CD4-positive, alpha-beta T cell treated with Interleukin-15 for 1 hour (primary cell): ENCODE data around the gene OR2AG1.
"Not testable (repeated sequence)": the region's sequence is repeated elsewhere in the genome, so short reads cannot be mapped to it uniquely, and the experiment has no call there.

Experiments used
- DNase-seq: peaks from one replicate; pipeline ENCODE4 v3.0.0-alpha.2; 2020

Gene OR2AG1

DNA sequence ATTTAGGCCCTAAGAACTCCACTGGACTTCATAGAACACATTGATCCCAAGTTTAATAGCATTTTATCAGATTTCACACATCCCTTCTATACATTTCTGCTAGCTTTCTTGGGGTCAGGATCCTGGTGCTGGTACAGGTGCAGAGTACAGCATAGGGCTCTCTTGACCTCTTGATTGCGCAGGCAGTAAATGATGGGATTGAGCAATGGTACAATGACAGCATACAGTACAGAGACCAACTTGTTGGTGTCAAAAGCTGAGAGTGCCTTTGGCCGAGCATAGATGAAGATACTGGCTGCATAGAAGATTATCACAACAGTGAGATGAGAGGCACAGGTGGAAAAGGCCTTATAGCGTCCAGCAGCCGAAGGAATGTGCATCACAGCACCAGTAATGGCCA is 11.8 kb downstream of the OR2AG1 start:
- no peak for DNase-seq

DNA sequence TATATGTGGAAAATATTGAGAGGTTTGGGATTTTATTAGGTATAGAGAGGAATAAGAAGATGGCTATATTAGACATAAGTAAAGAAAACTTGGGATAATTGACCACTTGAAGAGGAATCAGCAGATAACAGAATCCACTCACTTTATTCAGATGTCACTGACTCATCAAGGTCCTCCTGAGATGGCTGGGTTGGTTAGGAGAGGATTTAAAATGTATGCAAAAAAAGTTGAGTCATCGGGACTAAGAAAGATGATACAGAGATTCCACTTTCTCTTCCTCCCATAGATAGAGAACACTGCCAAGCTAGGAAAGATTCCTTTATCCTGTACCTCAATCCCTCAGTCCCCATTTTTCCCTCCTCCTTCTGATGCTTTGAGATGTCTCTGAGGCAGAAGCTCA is 16.6 kb downstream of the OR2AG1 start, which contains the start of gene OR6A2:
OR6A2 (minus strand) TSS at position 288 of the 400 bp plus-strand sequence. CDS start 3,981 bp downstream, outside the sequence.
- no peak for DNase-seq

DNA sequence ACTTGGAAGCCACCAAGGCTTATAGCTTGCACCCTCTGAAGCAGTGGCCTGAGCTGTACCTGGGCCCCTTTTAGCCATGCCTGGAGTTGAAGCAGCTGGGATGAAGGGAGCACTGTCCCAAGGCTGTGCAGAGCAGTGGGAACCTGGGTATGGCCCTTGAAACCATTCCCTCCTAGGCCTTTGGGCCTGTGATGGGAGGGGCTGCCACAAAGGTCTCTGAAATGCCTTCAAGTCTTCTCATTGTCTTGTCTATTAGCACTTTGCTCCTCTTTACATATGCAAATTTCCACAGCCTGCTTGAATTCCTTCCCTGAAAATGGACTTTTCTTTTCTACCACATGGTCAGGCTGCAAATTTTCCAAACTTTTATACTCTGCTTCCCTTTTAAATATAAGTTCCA is 18.3 kb downstream of the OR2AG1 start:
- not testable (repeated sequence) for DNase-seq

DNA sequence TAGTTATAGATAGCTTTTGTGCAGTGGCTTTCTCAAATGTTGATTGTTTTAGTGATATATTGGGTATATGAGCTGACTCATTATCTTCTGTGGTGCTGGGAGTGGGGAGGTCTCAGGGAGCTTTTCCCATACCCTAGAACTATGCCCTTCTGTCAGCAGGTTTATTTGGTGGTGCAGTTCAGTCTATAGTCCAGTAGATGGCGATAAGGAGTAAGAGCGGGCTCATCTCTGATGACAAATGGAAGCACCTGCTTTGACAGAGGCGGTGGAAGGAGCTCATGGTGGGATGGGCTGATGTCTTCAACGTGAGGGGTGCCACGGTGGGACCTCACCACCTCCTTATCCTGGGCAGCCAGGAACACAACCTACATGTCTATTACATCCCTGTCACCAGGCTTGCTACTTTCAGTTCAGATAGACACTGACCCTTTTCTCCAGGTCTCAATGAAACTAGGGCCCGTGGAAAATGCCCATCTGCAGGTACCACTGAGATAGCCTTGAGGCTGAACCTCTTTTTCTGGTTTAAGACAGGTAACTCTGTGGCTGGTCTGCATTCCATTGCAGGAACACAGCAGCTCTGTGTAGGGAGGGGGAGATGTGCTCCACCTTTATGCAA is 29.7 kb downstream of the OR2AG1 start:
- DNase-seq, result peak; percentile 21

DNA sequence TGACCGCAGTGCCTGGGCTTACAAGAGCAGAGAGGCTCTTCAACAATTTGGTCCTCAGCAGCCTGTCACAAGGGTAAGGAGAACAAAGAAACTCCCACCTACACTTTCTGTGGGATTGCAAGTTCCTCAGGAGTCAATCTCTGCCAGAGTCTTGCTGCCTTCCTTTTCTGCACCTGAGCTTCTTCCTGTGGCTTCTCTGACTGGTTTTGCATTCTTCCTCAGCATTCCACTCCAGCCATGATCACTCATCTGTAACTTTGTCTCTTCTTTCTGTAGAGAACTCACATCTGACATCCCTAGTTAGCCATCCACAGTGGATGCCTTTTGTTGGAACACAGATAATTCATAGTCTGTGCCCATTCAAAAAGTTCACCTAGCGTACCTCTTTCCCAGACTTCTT is 30.8 kb downstream of the OR2AG1 start:
- no peak for DNase-seq

DNA sequence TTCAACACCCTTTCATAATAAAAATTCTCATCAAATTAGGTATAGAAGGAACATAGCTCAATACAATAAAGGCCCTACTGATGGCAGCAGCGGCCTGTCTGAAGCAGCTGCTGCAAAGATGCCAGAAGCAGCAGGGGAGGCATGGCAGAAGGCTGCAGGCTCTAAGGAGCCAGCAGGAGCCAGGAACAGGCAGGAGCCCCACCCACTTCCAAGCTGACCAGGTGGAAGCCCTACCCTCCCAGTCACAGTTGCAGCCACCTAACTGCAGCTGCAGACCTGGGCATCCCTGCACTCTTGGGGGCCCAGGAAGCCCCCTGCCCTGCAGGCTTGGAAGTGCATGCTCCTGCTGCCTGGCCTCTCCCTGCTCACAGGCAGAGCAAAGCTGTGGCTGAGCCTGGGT is 34.9 kb downstream of the OR2AG1 start:
- no peak for DNase-seq

DNA sequence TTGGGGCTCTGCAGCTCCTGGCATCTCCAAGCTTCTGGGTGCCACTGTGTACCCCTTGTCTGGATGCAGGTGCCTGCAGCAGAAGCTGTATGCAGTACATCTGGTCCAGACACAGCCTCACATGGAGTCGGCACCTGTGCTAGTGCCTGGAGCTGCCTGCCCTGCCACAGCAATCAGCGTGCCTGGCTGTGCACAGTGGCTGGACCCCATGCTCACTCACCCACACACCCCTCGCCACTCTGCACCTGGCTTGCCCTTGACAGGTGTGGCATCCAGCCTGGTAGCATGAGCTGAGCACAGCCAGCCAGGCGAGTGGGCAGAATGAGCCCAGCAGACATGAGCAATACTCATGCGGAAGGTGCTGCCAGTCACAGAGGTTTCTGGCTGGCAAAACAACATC is 36.1 kb downstream of the OR2AG1 start:
- DNase-seq, result no peak

DNA sequence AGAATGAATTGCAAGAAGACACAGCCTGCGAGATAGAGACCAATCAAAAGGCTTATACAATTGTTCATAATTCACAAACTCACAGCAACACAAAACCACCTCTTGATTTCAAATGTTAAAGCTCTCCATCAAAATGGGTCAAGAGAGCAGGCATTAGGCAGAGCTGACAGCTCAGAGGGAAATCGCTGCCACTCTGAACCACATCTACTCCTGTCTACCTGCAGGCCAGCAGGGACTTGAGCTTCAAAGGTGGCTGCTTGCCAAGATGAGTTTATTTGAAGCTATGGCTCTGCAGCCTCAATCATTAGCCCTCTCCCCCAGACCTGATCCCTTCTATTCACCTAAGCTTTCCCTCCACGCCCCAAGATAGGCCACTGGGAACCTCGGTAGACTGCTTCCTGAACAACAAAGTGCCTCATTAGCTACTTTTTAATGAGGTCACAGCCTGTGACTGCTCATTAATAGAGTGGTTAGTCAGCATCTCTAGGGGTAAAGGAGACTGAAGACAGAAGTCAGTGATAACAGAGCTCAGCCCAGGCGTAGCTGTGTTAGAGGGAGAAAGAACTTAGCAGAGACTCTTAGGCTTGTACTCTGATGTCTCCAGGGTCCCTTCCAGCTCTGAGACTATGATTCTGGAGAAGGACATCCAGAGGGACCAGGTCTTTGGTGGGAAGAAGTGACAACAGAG is 41.5 kb downstream of the OR2AG1 start:
- DNase-seq, result no peak

DNA sequence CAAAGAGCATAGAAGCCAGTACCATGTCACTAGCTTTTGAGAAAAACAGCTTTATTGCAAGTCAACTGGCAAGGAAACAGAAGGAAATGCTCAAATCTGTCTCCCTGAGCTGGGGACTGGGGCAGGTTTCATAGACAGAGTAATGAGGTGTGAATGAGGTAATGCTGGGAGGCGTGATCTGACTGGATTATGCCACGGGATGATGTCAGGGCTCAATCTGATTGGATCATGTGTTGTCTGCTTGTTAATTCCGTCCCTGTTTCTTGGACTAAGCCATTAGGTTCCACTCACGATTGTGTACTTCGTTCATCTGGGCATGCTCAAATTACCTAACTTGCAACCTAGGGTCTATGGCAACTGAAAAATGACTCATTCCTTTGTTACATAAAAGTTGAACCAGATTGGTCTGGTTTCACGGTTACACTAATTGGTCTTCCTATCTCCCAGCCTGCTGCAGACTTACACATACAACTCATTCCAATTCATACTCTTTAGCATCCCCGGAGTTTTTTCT is 42.5 kb downstream of the OR2AG1 start:
- no peak for DNase-seq

DNA sequence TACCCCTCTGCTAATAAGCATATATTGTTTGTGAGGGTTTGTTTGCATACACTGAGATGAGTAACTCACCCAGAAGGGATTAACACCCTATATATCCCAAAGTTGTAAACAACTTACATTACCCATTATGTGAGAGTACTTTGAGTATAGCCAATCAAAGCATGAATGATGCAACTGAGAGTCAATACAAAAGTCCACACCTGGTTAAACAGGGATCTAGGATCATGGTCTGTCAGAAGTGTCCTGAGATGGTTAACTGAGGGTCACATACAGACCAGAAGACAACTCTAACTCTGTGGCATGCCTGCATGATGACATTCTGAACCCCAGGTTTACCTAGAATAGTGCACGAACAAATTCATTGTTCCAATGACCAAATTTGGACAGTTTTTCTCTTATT is 45.3 kb downstream of the OR2AG1 start:
- DNase-seq, result no peak

DNA sequence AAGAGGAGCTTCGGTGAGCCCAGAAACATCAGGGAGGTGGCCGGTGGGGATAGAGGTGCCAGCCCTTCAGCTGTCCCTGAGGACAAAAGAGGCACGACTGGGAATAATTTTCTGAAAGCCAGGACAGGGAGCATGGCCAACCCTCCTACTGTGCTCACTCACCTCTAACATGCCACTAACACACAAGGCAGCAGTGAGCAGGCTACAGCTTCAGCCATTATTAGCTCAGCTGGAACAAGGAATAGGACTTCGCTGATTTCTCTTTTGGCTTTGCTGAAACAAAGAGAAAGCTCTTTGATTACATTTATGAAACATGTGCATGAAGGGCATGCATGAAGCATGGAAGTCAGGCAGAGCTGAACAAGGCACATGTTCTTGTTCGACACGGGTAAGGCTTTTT is 50.5 kb downstream of the OR2AG1 start:
- no peak for DNase-seq

DNA sequence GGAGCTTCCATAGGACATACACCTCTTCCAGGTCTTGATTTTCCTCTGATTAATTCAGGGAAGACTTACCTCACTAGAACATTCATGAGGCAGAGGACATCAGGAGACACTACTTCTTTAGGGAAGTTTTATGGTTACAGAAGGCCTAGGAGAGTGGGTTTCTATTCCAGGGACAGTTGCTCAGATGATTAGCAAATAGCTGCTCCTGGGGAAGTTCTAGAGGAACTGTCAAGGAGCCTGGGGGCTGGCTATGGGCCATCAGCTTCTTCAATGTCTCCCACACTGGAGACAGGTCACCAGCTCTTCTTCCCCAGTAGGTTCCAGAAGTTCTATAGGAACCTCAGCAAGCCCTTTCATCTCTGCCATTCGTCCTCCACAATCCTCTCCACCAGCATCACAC is 51.2 kb downstream of the OR2AG1 start:
- no peak for DNase-seq
